ENCODE data around the gene STRN3.
"Not testable (repeated sequence)": the region's sequence is repeated elsewhere in the genome, so short reads cannot be mapped to it uniquely, and the experiment has no call there.

GRCh38 chr14:30967364-30968098 is 58.6 kb downstream of the STRN3 start:
- not testable (repeated sequence) for TF ChIP-seq EZH2 (IDR thresholded peaks at IDR 0.05; ENCODE audit: borderline replicate concordance, low read depth, low read length, poor library complexity, severe bottlenecking); CTCF (conservative IDR thresholded peaks at IDR 0.05; ENCODE audit: low read depth, low read length)
